Limb (tissue), 2 donors: ENCODE data around the gene MAST4.
A peak's percentile ranks its signal among the peaks of the same experiment; 100 is the strongest.
"Not testable (repeated sequence)": the region's sequence is repeated elsewhere in the genome, so short reads cannot be mapped to it uniquely, and the experiment has no call there.

Source experiments
- DNase-seq, 2 donors: peaks; one replicate each; pipeline ENCODE4 v3.0.0-alpha.2; 2016; ENCODE audit errors: extremely low spot score in 2 of 2

The MAST4 gene

GRCh38 chr5:66742896-66743247, 146.7 kb downstream of the MAST4 start:
- no peak for DNase-seq

DNA sequence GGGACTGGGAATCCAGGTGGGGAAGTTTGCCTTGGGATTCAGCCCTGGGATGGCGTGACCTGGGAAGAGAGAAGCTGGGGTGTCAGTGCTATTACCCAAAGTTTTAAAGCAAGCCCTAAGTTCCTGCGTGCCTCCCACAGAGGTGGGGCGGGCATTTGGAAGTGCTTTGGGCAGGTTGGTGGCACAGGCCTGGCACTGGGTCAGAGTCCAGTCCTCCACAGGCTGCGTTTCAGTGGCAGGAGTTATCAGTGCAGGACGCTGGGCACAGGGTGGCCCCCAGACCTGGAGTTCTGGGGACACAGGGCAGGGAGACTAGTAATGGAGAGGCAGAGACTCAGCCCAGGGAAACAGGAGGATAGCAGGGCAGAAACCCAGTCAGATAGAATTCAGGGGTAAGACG, 147.2 kb downstream of the MAST4 start:
- DNase-seq: no peak

DNA sequence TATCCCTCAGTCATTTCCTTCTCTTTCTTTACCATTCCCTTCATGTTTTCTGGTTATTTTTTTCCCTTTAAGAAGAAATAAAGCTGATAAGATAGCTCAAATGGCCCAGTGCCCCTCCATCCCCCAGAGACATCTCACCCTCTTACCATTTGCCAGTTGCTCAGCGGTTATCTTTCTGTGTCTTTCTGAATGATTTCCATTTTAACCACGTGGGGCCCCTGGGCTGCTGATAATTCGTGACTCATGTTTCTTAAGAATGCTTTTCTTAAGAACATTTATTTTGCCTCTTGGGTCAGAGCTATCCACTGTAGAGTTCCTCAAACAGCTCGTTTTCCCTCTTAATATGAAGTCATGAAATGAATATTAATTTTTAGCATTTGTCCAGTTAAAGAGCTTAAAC, 147.8 kb downstream of the MAST4 start:
- no peak for DNase-seq

- DNase-seq: no peak
Observed at GRCh38 chr5:66745297-66745696, 149.1 kb downstream of the MAST4 start.

DNA sequence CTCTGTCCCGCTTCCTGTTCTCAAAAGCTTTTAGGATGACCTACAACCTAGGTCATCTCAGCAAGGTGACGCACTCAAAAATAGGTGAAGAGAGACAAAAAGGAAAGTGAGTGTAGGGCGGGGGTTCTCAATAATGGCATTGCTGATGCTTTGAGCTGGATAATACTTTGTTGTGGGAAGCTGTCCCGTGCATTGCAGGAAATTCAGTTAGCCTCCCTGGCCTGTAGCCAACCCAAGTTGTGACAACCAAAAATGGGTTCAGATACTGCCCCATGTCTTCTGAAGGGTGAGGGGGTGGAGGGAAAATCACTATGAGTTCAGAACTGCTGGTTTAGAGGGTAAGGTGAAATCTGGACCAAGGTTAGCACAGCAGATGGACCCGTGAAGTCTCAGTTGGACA, 151.4 kb downstream of the MAST4 start:
- no peak for DNase-seq

DNA sequence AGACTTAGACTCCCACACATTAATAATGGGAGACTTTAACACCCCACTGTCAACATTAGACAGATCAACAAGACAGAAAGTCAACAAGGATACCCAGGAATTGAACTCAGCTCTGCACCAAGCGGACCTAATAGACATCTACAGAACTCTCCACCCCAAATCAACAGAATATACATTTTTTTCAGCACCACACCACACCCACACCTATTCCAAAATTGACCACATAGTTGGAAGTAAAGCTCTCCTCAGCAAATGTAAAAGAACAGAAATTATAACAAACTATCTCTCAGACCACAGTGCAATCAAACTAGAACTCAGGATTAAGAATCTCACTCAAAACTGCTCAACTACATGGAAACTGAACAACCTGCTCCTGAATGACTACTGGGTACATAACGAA, 156.5 kb downstream of the MAST4 start:
- not testable (repeated sequence) for DNase-seq

GRCh38 chr5:66757219-66757833, 161.1 kb downstream of the MAST4 start:
- peak; percentile 43 to 55 for DNase-seq

- no peak for DNase-seq
Observed at GRCh38 chr5:66757834-66758371, 161.7 kb downstream of the MAST4 start.

DNA sequence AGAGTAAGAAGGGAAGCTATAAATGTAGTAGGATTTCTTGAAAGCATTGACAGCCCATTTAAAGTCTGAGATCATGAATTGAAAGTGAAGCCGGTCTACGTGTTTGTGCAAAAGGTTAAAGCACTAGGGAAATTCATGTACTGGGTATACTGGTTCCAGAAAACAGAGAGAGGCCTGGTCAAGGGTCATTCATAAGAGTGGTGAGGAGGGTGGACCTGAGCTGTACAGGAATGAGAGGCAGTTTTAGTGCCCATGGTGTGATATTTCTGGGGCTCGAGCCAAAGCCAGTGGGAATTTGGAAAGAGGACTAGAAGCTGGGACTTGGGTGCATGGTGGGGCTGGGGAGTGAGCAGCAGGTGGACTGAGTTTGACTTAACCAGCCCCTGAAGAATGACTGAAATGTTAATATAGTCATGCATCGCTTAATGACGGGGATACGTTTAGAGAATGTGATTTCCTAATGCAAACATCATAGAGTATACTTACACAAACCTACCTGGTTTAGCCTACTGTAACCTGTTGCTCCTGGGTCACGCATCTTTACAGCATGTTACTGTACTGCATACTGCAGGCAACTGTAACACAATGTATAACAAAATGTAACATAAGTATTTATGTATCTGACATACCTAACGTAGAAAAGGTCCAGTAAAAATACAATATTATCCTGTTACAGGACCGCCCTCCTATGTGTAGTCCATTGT, 173.0 kb downstream of the MAST4 start:
- no peak for DNase-seq

DNA sequence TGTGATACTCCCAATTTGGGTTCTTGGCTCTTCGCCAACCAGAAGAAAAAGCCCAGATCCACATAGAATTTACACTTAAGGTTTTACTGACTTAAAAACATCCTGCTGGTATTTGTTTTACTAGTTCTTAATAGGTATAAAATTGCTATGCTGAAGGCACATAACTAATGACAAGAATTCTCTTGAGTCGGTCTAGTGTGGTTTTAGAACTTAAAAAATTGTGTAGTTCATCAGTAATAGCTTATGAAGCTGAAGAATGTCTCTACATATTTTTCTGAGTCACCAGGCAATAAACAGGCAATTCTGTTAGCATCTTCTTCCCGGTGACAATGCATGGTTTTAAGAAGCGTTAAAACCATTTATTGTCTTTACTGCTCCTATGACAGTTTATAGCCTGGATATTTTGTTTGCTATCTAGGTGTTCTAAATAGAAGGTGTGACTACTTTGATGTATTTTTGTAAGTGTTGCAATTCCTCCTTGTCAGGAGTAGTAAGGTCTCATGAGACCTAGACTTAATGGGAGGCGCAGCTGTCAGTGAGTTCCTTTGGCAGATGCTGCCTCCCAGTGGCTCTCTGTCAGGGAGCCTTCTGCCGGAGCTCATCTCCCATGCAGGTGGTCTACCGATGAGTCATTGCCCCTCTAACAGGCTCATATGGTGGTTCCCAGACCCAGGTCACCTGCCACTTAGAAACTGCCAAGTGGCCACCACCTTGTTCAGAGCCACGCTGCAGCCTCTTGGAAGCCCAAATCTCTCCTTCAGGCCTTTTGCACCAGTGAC, 173.8 kb downstream of the MAST4 start:
- DNase-seq: peak in 1 of 2 donors; percentile 46

GRCh38 chr5:66777868-66778267, 181.7 kb downstream of the MAST4 start:
- no peak for DNase-seq

- no peak for DNase-seq
Observed at GRCh38 chr5:66779528-66779927, 183.3 kb downstream of the MAST4 start.

- no peak for DNase-seq
Observed at GRCh38 chr5:66788556-66788955, 192.4 kb downstream of the MAST4 start.

DNA sequence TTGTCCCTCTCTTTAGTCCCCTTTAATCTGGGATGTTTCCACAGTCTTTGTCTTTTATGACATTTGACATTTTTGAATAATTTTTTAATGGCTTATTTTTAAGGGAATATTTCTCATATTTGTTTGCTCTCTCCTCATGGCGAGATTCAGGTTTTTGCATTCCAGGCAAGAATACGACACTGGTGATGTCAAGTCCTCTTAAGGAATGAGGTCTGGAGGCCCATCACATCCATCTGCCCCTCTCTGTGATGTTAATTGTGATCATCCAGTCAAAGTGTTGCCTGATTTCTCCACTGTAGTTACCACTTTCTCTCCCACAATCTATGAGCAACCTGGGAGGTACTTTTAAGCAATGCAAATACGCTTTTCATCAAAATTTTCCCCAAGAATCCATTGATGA, 193.2 kb downstream of the MAST4 start:
- DNase-seq: no peak

DNA sequence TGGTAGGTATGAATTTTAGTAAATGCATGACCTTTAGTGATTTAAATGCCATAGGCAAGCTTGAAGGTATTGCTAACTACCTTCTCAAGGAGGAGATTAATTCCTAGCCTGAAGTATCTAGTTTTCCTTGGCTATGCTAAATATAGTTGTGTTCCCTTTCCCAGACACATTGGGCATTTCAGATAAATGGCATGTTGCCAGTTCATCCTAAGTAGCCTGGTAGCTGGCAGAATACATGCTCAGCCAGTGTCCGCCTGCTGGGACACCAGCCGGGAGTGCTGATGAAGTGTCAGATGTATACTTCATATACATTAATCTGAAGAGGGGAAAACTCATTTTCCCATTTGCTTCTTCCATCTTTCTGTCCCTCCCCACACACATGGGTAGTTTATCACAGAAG, 196.9 kb downstream of the MAST4 start:
- no peak for DNase-seq

GRCh38 chr5:66795682-66796081, 199.5 kb downstream of the MAST4 start:
- DNase-seq: no peak

- no peak for DNase-seq
Observed at GRCh38 chr5:66796305-66797292, 200.4 kb downstream of the MAST4 start.

GRCh38 chr5:66802941-66803340, 206.7 kb downstream of the MAST4 start:
- DNase-seq: no peak

GRCh38 chr5:66805514-66806430, 209.6 kb downstream of the MAST4 start:
- DNase-seq: no peak

- DNase-seq: peak in 1 of 2 donors; percentile 48
Observed at GRCh38 chr5:66807743-66808142, 211.6 kb downstream of the MAST4 start.
